GM18499 (cell line): ENCODE measurements around the gene ARHGAP22.

Experiments used
- ATAC-seq: cut with Tn5 transposase; IDR thresholded peaks from one replicate; pipeline ENCODE4 v1.9.1; 2021; ENCODE audit warnings: moderate number of reproducible peaks; ENCODE audit not compliant: insufficient read depth, unreplicated experiment

ARHGAP22 gene

DNA sequence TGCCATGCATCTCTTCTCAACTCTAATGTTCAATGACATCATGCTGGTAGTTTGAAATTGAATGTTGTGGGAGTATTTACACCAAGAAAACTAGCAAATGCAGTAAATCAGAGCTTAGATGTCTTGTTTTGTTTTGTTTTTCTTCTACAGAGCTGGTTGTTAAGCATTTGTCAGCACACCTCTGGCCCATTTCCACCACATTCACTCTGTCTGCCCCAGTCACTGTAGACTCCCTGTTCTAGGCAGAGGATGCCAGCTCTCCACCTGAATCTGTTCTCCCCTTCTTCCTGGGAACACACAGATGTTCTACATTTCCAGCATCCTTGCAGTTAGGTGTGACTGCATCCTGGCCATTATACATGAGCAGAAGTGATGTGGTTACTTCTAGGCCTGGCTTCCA is 4.1 kb upstream of the ARHGAP22 start:
- no peak for ATAC-seq

DNA sequence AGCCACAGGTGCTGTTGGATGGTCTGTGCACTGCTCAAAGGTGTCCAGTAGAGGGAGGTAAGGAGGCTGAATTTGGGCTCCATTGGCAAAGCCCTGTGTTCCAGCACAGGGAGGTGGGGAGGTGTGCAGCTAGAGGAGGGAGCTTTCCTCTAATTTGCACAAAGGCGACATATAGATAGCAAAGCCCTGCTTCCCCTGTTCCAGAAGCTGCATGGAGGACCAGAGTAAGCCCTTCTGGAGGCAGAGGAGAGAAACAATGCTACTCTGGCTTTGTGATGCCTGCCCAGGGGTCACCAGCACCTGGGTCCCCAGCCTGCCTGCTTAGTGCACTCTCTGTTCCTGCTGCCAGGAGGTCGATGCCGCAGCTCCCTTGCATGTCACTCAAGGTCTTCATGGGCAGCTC is 3.4 kb upstream of the ARHGAP22 start:
- ATAC-seq = no peak

DNA sequence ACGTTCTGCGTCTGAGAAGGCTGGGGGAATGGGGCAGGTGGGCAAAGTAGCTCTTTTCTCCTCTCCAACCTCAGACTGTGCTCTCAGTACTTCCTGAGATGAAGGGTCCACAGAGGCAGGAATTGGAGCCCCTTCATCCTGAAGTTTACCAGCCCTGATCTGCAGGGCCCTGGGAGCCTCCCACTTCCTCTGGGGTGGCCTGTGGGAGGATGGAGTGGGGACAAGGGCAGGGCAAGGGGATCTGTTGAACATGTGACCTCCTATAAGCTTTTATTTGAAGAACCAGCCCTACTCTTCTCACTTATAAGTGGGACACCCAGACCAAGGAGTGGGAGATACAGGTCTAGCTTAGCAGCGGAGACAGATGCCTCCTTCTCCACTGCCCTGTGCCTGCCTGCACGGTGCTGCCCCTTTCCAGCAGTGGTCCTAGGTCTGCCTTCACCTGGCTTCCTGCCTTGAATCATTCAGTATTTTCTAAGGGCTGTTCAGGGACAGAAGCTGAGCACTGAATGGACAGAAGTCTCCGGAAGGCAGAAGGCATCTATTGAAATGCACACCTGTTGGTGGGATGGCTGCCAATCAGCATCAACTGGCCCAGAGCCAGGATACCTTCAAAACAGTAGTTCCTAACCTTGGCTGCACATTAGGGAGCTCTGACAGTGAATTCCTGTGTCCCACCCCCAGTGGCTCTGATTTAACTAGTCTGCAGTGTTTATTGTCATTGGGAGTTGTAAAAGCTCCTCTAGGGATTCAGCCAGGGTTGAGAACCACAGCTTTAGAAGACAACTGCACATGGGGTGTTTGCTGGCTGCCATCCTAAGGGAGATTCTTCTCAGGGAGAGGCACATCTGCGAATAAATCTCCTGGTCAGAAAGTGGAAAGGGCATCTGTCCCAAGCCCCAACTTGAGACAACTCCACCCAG is 2.7 kb upstream of the ARHGAP22 start:
- ATAC-seq = no peak

DNA sequence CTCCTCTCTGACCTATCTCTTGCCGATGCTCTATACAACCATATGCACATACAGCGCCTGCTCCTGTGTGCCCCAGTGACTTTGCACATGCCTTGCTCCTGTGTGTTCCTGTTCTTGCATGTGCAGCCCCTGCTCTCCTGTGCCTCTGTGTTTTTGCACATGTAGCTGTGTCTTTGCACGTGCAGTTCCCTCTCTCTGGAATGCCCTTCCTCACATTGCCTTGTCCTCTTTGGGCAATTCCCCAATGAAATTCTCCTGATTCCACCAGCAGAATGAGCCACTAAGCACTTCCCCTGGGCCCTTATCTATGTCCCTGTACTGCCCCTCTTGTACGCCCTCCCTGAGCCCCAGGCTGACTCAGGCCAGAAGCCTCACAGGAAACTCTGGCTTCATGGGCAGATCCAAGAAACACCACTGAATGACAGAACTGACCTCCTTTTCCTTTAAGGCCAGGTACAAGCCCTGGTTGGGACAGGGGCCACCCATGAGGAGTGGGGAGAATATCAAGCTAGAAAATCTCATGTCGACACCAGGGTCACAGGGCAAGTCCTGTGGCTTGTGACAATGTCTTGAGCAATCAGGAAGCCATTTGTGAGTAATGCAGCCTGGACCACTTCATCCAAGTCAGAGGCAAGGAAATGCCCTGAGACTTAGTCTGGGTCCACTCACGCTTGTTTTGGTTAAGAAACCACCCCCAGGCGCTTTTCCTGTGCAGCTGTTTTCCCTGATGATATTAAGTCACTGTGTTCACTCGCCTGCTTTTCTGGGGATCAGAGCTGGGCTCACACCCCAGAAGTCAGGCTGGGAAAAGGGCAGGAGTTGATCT is 1.9 kb upstream of the ARHGAP22 start:
- no peak for ATAC-seq

DNA sequence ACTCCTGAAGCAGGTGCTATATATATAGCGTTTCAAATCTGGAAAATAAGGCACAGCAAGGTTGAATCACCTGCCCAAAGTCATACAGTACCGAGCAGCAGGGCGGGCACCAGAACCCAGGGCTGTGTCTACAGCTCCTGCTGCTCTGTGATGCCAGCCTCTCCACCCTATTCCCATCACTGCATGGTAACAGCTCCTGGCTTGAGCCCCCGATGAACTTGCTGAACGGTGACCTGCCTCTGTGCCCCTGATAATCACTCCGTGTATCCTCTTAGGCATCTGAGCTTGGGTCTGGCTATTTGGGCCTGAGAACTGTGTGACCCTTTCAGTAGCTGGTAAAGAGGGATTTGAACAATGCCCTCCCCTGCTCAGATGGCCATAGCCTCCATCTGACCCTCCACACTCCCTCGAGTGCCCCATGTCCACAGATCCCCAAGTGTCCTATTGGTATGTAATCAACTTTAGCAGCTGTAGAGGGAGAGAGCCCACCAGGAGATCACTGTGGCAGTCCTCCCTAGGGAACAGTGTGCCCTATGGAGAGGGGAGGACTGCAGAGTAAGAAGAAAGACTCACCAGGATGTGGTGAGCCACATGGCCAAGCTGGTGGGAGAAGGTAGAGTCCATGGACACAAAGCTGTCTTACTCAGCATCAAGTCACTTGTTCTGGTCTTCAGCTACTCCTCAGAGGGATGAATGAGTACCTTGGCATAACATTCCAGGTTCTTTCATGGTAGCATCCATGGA is 1.1 kb upstream of the ARHGAP22 start:
- ATAC-seq = no peak

DNA sequence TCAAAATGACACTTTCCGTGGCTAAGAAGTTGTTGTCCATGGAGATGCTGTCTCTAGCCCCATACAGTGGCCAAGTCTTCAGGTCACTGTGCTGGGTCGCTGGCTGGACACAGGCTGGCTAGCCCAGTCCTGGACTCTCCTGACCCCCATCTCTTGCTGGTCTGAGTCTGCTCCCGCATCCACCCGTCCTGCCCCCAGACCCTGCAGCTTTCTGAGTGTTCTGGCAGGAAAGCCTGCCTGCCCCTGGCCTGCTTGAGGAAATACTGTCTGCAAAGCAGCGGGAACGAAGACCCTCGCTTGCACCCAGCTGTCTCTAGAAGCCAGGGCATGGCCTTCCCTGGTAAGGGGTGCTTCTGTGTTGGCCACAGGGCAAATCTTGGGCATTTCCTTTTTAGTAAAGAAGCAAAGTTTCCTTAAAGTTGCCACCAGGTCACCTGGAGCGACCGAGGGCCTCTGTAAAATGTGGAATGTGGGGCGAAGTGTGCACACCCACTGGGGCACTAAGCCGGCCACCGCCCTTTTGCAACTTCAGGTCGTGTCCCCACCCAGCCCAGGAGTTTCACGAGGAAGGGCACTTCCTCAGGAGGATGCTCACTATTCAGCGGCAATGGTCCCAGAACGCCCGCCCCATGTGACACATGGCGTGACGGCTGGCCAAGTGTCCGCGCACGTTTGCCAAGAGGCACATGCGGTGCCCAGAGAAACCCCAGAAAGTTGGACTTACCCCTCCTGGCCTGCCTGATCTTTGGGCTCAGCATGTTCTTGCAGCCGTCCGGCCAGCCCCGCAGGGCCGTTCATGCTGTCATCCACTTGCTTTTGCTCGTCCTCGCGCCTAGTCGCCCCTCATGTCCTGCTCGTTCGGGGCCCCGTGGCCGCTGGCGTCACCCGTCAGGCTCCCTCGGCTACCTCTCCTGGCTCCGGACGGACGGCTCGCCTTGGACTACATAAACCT is 558 bp downstream of the ARHGAP22 start:
- no peak for ATAC-seq

DNA sequence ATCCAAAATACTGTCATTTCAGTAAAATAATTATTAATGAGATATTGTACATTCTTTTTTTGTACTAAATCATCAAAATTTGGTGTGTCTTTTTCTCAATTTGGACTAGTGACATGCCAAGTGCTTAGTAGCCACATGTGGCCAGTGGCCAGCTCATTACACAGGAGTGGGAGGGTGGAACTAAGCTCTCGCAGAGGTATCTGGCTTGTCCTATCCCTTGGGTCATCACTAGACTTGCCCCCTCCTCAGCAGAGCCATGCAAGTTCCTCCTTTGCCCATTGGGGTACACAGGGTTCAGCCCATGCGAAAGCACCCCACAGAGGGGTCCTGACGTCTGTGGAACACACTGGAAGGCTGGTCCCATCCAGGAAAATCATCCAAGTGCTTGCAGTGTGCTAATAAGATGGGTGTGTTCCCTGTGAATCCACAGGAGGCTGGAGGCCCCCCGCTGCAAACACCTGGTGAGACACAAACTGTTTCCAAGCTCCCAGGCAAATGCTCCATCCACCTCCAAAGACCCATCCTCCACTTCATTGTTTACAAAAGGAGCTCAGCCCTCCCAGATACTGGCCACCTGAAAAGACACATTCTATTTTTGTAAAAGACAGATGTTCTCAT is 1.3 kb downstream of the ARHGAP22 start:
- ATAC-seq = no peak

DNA sequence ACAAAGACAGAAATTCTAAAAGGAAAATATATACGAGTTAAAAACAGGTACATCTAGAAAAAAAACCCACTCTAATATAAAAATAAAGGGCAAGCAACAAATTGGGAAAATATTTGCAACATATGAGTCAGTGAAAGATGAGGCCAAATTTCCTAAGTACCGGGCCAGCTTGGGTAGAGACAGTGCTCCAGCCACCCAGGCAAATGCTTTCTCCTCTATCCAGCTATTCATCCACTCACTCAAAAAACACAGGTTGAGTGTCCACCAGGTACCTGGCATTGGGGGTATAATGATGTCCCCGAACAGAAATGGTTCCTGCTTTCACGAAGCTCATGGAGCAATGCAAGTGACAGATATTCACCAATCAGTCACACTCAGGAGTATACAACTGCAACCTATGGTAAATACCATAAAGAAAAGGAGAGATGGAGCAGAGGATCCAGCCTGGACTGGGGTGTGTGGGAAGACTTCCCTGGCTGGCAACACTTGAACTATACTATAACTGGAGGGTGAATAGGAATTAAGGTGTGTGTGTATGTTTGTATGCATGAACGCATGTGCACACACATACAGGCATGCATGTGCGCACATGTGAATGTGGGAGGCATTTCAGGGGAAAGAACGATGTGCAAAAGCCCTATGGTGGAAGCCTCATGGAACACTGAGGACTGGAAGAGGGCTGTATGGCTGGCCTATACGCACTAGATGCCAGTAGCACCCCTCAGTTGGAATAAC is 2.3 kb downstream of the ARHGAP22 start:
- ATAC-seq = no peak

DNA sequence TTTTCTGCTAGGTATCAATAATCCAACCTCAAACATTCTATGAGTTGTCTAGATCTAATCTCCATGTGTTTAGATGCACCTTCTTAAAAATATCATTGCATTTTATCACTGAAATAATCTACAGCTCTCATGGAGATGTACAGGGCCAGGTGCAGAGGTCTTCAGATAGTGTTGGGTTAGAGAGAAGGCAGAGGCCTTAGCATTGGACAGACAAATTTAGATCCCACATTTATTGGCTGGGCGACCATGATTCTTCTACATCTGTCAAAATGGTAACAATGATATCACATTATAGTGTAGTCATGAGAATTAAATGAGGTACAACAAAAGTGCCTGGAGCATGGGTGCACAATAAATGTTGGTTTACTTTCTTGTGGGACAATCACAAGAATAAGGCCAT is 3.1 kb downstream of the ARHGAP22 start:
- no peak for ATAC-seq

DNA sequence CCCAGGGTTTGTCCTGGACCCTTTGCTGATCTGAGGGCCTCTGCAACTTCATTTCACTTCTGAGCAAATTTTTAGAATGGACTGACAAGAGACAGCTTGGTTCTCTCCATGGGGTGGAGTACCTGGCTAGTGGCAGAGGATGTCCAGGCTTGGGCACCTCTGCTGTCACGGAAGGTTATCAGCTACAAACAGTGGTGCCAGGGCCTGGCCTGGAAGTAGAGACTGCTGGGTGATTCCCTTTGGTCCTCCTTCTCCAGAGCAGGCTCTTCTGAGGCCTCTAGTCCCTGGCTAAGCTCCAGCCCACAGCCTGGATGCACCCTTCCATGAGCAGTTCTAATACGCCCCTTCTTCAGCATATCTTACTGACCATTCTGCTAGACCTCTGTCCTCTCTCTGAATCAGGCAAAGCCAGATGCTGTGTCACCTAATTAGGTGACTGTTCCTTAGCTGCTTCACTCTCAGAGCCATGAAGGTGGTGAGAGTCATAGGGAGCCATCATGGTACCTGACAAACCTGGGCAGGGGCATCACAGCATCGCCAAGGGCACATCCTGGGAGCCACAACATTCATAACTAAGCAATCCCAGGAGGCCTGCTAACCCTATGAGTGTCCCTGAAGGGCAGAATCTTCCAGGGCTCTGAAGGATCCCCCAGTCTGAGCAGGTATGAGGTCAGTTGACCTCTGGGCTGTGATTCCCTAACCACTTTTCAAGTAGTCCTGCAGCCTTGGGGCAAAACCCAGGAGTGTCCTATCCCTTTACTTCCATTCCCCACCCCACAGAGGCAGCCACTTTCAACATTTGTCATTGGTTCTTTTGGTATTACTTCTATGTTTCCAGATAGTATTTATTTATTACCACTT is 4.0 kb downstream of the ARHGAP22 start:
- no peak for ATAC-seq

DNA sequence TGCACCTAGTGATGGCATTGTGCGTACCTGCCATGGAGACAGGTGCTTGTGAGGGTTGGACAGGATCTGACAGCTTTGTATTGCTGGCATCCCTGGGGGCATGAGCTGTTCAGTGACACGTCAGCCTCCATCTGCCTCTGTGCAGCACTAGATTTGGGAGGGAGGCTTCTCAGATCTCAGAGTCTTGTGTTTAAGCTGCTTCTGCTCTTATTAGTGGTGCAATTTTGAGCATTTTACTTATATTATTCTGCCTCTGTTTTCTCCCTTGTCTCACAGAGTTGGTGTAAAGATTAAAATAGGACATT is 5.1 kb downstream of the ARHGAP22 start:
- no peak for ATAC-seq

DNA sequence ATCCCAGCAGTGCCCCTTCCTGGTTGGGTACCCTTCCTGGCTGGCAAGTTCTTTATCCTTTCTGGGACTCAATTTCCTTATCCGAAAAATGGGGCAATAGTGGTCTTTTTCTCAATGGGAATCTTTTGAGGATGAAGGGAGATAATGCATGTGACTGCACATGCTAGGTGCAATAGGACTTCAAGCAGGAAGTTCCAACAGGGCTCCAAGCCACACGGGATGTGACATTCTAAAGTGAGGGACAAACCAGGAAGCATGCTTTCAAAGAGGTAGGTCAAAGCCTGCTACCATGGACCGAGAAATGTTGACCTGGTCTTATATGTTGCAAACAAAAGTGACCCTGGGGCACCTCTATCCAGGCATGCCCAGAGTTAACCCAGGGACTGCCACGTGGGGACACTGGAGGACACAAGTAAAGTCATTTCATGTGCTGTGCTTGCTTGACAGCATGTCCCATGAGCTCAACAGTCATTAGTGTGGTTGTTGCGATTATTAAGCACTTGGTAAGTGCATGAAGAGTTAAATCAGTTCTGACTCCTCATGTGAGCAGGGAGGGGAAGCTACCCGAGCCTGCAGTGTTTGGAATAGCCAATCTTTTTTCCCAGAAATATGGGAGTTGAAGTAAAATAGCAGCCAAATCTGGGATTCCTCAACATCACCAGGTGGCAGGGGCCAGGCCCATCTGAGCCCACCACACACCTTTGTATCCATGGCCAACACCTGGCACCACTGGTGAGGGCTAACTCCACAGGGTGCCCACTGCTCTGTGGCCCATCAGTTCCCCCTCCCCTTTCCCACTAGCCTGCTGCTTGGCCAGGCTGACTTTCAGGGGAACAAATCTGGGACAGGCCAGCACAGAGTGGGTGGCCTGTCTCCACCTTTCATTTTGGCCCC is 5.7 kb downstream of the ARHGAP22 start:
- ATAC-seq = no peak

DNA sequence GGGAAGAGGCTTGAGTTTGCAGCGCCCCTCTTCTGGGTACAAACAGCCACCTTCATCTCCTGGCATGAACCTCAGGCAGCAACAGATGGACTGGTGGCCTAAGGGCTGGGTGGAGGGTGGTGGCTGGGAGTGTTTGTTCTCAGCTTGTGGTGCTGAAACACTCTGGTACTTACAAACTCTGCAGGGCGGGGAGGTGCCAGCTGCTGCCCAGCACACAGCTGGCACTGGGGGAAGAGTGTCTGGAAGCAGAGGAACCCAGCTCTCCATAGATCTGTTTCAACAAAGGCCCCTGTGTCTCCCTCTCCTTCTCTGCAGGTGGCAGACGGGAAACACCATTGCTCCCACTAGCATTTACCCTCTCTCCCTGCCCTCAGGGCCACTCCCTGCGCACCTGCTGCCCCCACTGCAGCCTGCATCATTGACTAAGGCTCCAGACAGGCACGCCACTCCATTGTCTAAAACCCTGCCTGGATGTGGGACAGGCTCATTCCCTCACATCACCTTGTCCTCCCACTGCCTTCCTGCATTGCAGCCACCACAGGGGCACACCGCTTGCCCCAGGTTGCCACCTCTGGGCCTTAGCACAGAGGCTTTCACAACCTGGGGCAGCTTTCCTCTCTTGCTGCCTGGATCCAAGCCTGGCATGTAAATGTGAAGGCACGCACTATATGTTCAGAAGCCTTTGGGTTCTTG is 6.5 kb downstream of the ARHGAP22 start:
- ATAC-seq = no peak

DNA sequence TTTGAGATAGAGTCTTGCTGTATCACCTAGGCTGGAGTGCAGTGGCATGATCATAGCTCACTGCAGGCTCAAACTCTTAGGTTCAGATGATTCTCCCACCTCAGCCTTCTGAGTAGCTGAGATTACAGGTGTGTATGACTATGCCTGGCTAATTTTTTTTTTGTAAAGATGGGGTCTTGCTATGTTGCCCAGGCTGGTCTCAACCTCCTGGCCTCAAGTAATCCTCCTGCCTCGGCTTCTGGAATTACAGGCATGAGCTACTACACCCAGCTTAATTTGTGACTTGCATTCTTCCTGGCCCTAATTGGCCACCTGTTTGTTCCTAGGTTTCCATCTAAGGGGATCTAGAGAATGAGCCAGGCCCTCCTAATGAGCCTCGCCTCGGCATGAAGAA is 9.3 kb downstream of the ARHGAP22 start:
- no peak for ATAC-seq

DNA sequence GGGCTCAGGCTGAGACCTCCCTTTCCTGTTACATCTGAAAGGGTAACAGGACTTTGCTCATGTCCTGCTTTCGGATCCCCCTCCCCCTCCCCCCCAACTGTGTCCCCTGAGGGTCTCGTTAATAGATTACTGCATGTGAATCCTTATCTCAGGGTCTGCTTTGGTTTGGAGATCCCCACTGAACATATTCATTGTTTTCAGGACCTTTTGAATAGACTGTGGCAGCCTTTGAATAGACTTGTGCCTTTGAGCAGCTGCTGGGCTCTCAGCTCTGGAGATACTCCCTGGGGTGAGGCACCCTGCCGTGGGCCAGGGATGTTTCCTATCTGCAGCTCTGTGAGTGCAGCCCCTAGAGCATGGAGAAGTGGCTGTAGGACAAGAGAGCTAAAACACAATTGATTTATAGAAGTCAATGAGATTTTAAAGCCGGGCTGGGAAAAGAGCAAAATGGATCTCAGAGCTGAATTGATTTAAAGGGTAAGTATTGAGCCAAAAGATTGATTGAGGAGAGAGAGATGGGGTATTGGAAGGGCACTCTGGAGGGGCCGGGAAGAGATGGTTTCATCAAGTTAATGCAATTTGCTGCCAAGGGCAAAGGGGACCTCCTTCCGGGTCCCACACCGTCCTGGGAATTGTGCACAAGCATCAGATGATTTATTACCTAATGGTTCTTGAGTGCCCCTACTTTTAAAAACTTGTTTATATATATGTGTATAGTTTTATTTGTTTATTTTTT is 9.9 kb downstream of the ARHGAP22 start:
- no peak for ATAC-seq

DNA sequence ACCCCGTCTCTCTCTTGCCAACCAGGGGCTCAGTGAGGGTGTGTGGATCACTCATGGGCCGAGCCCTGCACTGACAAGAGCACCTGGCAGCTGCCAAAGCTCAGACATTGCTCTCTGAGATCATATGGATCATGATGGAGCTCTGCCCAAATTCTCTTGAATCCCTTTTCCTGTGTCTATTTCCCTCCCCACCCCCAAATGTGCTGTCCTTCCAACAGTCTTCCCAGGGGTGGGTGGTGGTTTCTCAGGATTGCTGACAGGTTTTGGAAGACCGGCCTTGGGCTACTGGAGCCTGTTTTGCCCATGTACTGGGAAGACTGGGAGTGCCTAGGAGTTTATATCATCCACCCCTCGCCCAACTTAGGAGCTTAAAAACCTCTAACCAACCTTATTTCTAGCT is 10.5 kb downstream of the ARHGAP22 start:
- no peak for ATAC-seq
